GOT3 (cell line): ENCODE results near the gene DOK5.
A peak's percentile ranks its signal among the peaks of the same experiment; 100 is the strongest.

ENCODE experiments used
- DNase-seq: peaks from one replicate; lab custom pipeline; 2025; ENCODE audit warnings: mixed read lengths; lab: John Stamatoyannopoulos, UW

The DOK5 gene

GRCh38 chr20:54646156-54646517 is 170.7 kb downstream of the DOK5 start:
- DNase-seq, result no peak

GRCh38 chr20:54648421-54649142 is 173.2 kb downstream of the DOK5 start:
- DNase-seq, result no peak

- DNase-seq, result peak; percentile 25
Measured at GRCh38 chr20:54649511-54649962, 174.1 kb downstream of the DOK5 start.

GRCh38 chr20:54650052-54650719 is 174.8 kb downstream of the DOK5 start:
- DNase-seq, result no peak

GRCh38 chr20:54651252-54651651 is 175.9 kb downstream of the DOK5 start:
- no peak for DNase-seq

- DNase-seq, result no peak
Measured at GRCh38 chr20:54654450-54654849, 179.1 kb downstream of the DOK5 start.

GRCh38 chr20:54657268-54657826 is 182.0 kb downstream of the DOK5 start:
- no peak for DNase-seq

- DNase-seq, result no peak
Measured at GRCh38 chr20:54658525-54658924, 183.1 kb downstream of the DOK5 start.

- DNase-seq, result no peak
Measured at GRCh38 chr20:54661265-54661664, 185.9 kb downstream of the DOK5 start.

GRCh38 chr20:54661880-54662465 is 186.6 kb downstream of the DOK5 start:
- no peak for DNase-seq

GRCh38 chr20:54665812-54666211 is 190.4 kb downstream of the DOK5 start:
- DNase-seq, result no peak

- no peak for DNase-seq
Measured at GRCh38 chr20:54668271-54669039, 193.1 kb downstream of the DOK5 start.

- no peak for DNase-seq
Measured at GRCh38 chr20:54669040-54669363, 193.6 kb downstream of the DOK5 start.

GRCh38 chr20:54678253-54678652 is 202.9 kb downstream of the DOK5 start:
- DNase-seq, result no peak

- DNase-seq, result no peak
Measured at GRCh38 chr20:54680439-54680838, 205.0 kb downstream of the DOK5 start.

GRCh38 chr20:54680872-54681619 is 205.7 kb downstream of the DOK5 start:
- DNase-seq, result no peak

GRCh38 chr20:54681869-54682268 is 206.5 kb downstream of the DOK5 start:
- no peak for DNase-seq

GRCh38 chr20:54688476-54688875 is 213.1 kb downstream of the DOK5 start:
- no peak for DNase-seq

GRCh38 chr20:54690323-54690722 is 214.9 kb downstream of the DOK5 start:
- no peak for DNase-seq

GRCh38 chr20:54691327-54691726 is 215.9 kb downstream of the DOK5 start:
- DNase-seq, result no peak

GRCh38 chr20:54692168-54692887 is 216.9 kb downstream of the DOK5 start:
- DNase-seq, result no peak
